HG03520 (cell line): ENCODE measurements around the gene NRP1.

Source experiments
- ATAC-seq: cut with Tn5 transposase; IDR thresholded peaks from one replicate; pipeline ENCODE4 v1.9.1; 2021; ENCODE audit warnings: mild to moderate bottlenecking, moderate library complexity; ENCODE audit not compliant: unreplicated experiment

The NRP1 gene

DNA sequence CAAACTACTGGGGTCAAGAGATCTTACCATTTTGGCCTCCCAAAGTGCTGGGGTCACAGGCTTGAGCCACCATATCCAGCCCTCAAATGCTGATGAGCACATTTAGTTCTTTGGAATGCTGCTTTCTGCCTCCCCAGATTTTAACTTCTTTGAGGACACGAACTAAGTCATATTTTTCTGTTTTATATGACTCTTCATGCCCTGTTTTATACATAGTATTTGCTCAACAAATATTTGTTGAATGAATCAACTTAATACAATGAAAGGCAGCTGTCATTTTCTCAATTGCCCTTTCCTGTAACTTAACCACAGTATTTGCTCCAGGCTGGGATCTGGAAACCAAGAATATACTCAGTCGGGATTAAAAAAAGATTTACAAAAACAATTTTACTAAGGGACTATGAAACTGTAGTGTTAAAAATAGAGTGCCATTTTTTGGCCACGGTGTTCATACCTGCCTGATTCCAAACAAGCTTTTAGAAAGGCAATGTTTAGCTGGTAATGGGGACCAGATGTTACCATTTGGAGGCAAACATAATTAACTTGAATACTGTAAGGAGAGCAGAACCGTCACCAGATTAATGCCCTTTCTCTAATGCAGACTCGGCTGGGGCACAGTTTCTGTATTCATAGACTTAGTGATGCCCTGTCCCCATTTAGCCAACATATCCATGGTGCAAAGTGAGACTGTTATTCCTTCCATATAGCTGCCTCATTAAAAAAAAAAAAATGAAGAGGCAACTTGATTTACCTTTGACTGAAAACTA lies 117.6 kb downstream of the NRP1 start:
- no peak for ATAC-seq

DNA sequence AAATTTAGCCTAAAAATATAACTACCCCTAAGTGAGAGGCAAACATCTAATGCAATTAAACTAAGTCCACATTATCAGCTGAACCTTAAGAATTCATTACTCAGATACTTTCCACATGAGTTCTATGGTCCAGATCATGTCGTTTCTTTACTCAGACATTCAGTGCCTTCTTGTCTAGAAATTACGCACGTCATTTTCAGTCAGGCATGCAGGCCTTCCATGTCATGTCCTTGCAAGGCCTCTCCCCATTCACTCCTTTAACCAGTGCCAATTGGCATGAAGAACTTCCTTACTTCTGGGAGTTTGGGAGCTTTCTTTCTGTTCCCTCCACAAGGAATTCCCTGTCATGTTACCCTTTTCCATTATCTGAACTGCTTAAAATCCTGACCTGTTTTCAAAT lies 118.8 kb downstream of the NRP1 start:
- no peak for ATAC-seq

DNA sequence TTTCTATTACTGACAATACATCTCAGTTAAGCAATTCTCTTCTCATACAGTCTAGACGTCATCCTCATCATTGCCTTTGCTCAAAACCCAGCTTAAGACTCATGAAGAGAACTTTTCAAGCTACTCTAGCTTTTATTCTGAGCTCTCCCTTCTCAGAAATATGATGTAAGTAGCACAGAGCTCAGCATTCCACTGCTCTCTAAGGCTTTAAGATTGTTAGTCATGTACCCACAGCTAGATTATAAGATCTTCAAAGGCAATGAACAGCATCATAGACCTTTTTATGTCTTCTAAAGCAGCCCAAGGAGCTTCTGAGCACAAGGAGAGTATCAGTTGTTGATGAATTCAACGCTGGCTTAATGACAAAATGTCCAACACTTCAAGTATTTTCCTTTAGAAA lies 119.3 kb downstream of the NRP1 start:
- no peak for ATAC-seq

DNA sequence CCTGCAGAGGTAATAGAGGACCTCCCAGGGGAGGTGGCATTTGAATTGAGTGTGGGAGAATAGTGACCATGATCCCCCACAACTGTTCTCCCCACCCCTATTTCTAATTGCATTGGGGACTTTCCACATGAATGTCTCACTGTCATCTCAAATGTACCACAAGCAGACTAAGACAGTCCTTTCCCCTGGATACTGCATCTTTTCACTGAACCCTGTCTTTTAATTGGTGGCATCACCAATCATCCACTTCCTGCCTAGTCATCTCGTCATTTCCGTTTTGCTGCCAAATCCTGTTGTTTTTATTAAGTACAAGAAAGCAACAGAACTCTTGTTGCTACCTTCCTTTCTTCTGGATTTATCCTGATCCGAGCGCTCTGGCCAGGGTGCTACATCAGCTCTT lies 120.3 kb downstream of the NRP1 start:
- no peak for ATAC-seq

DNA sequence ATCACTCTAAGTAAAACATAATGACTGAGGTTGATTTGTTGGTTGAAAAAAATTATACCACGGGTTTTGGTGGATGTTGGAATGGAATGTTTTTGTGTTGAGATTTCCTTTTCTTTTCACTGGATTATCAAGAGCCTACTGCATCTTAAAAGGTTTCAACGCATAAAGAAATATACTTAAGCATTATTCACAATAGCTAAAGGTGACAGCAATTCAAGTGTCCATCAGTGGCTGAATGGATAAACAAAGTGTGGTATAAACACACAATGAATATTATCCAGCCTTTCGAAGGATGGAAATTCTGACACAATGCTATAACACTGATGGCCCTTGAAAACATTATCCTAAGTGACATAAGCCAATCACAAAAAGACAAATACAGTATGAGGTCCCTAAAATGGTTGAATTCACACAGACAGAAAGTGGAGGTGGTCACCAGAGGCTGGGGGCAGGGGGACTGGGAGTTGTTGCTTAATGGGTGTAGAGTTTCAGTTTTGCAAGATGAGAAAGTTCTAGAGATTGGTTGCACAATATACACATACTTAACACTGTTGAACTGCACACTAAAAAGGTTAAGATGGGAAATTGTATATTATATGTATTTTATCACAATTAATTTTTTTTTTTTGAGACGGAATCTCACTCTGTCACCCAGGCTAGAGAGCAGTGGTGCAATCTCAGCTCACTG lies 122.3 kb downstream of the NRP1 start:
- no peak for ATAC-seq

DNA sequence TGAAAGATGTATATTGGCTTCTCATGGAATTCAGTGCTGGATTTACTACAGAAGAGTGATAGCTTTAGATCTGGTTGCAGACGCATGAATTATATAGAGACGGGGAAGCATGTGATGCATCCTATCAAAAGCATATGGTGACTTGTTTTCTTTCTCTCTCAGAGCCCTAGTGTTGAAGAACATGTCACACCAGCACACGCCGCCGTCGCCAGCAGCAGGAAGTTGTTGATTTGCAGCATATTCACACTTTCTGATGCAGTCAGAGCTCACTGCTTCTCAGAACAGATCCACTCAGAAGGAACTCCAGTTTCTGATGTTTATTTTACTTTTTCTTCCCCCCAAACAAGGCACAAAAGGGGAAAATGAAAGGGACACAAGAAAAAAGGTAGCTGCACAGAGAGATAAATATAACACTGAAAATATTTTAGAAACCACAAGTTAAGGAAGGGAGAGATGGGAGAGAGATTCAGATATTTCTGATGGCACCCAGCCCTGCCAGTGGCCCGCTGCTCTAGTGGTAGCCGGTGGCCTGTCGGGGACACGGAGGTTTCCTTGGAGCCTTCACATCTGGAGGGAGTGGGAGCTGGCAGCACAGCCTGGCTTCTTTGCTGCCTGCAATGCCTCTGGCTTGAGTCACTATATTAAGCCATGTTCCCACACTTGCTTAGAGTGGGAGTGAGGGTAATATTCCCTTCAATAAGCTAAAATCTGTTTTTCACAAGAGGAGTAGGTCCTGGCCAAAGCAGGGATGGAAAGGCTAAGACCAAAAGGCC lies 123.2 kb downstream of the NRP1 start:
- ATAC-seq, result no peak

DNA sequence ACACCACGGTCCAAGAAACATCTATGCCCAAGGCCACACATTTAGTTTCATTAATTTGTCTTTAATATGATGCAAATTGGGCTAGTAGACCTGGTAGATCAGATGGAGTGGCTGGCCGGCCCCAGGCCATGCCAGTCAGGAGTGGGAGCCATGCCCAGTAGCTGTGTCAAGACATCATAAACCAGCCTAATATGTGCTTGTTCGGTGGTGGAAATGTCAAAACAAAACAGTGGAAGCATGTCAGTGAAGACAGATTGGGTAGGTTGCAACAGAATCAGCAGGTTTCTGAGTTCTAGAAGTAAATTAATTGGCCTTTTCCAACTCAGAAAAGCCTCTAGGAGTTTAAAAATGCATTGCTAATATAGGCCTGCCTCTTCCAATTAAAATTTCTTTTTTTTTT lies 124.7 kb downstream of the NRP1 start:
- no peak for ATAC-seq

DNA sequence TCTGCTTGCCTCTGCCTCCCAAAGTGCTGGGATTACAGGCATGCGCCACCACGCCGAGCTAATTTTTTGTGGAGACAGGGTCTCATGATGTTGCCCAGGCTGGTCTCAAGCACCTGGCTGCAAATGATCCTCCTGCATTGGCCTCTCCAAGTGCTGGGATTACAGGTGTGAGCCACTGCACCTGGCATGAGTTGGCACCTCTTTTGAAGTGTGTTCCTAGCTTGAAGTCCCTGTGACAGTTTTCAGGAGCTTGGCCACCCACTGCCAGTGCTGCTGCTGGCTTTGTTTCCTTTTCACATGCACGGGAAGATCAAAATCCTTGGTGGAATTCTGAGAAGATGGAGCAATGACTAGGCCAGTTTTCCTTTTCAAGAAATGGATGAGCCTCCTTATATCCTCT lies 126.3 kb downstream of the NRP1 start:
- no peak for ATAC-seq

DNA sequence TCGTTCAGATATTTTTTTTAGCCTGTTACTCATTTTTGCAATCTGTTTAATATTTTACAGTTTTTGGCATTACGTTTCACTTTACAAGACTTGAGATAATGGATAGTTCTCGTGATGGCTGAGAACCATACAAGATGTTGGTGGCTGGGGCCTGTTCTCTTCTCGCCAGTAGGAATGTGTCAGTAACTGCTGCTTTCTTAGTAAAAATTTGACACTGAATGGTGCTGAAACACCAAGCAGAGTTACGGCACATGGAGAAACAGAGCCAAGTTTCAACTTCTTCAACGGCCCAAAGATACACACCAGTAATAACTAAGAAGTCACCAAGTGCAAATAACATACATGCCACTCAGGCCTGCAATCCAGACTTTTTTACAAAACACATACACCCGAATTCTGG lies 130.4 kb downstream of the NRP1 start:
- ATAC-seq, result no peak

DNA sequence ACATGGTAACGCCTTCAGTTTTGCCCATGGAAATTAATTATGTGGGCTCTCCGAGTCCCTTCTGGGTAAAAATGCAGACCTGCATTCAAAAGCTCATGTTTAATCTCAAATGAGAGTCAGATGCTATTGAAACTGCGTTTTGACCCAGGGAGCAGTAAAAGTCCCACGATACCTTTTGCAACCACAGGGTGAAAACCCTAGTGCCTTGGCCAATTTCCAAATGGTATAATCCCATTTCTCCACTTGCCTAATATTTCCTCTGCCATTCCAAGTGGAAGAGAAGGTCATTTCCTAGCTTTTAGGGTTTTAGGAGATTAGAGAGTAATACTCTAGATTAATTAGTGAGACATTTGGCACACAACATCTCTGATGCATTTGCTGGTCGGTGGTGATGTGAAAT lies 132.5 kb downstream of the NRP1 start:
- no peak for ATAC-seq

DNA sequence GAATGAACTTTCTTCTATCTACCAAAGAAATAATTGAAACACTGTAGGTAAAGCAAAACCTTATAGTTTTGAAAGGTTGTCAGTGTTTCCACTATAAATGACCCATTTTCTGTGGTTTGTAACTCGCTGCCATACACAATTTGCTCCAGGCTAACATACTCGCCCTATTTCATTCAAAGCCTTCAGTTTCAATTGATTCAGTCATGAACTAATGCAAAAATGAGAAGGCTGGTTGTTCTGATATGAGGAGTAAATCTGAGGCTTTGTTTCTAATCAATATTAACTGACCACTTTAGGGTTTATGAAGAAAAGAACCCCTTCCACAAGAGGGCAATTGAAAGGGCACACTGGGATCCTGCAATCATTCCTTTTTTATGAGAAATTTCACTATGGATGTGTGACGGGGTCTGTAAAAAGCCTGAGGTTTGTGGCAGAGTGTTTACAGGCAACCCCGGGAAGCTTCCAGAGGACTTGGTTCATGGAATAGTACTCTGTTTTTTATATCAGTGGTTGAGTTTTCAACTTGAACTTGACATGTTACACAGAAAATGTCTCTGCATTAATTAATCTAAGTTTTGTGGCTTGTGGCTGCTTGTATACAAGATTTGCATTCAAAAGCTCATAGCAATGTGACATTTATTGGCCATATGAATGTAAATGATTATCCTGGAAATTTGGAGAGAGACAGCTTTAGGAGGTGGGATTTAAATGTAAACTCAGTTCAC lies 133.2 kb downstream of the NRP1 start:
- no peak for ATAC-seq

DNA sequence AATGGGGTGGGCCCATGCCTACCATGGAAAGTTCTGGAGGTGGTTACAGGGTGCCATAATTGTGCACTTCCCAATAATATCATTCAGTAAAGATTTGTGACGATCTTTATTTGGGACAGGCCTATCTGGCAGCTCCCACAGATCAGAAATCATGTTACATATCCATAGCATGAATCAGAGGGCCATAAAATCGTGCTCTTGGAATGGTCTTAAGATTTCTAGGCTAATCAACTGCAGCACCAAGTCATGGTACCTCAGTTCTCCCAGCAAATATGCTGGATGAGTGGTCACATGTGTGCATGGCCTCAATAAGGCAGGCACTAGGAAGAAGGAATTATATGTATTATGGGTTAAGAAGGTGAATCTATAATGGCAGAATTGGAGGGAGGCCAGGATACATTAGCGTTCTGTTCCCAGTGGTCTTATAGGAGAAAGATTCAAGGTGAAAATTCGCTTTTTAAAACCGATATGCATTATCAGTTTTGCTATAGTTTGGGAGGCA lies 134.7 kb downstream of the NRP1 start:
- ATAC-seq, result no peak

DNA sequence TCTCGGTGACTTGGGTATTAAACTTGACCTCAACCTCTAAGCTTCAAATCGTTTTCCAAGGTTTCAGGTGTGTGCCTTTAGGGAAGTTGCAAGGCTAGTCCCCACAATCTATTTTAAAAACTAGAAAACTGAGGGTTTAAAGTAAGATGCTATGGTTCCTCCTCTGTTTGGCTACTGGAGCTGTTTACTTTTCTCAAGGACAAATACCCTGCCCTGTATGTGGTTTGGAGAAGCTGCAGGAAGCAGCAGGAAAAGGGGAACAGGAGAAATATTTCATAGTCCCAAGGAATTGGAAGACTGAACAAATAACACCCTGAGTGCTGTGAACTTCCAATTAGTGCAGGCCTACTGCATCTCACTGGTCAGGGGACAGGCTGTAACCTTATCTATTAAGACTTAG lies 135.9 kb downstream of the NRP1 start:
- ATAC-seq, result no peak

DNA sequence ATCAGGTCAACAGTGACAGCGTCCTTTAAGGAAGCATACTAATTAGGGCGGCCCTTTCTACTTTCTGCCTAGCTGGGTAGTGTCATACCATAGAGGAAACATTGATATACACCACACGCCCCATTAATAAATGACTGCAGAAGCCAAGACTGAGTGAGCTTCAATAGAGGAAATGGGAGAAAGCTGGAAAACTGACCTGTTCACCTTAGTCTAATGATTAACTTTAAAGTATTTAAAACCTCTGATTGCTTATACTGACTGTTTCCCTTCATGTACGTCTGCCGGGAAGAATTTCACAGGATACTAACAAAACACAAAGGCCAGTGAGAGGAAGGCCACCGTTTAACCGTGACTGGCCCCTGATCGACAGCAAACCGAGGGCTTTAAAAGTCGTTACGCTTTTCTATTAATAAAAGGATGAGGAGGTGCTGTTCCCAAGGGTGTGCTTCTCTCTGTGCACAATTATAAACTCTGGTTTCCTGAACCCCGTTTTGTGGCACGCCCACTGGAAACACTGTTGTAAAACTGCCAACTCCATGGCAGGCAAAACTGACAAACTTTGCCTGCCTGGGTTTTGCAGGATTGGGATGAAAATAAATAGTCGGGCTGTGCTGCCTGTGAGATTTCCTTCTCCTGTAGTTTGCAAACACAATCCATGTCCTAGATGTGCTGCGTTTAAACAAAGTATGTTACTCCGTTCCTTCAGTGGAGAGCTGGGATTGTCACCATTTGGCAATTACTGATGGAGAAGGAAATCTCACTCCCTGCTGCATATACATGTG lies 137.6 kb downstream of the NRP1 start:
- ATAC-seq, result no peak

DNA sequence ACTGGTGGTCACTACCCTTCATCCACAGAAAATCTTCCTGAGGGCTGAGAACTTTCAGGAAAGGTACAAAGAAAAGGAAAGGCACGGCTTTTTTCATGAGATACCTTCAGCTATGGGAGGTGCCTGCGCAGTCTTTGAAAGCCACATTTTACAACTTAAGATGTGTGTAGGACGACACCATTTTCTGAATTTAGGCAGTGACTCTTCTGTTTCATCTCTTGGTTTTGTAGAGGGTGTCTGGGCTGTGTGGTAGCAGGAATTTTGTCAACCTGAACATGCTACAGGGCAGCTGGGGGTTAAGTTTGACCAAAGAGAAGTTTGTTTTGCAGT lies 138.1 kb downstream of the NRP1 start:
- no peak for ATAC-seq

DNA sequence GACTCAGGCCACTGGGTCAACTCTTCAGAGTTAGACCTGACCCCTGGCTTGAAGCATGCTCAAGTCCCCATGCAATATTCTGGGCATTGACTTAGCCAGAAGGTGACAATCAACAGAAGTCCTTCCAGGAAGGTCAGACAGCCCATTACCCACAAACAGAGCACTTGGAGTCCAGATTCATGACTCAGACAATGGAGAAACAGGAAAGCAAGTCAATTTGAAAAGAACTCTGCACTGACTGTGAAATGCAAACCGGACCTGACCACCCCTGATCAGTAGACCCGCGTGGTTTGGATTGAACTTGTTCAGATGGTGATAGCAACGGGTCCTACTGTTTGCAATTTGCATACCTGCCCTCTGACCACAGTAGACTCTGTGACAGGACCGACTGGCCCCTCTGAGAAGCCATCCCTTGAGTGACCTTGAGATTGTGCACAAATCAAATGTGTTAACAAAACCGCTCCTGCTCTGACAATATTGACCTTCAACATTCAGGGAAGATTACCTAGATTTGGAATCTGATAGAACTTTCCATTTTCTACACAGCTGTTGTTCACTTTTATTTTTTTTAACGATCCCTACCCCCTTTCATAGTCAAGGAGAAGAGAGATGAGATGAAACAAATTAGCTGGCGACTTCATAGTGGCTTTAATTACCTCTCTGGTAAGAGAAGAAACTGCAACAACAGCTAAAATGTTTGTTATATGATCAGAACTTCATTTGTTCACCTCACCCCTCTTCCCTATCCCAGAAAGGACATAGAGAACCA lies 138.7 kb downstream of the NRP1 start:
- no peak for ATAC-seq

DNA sequence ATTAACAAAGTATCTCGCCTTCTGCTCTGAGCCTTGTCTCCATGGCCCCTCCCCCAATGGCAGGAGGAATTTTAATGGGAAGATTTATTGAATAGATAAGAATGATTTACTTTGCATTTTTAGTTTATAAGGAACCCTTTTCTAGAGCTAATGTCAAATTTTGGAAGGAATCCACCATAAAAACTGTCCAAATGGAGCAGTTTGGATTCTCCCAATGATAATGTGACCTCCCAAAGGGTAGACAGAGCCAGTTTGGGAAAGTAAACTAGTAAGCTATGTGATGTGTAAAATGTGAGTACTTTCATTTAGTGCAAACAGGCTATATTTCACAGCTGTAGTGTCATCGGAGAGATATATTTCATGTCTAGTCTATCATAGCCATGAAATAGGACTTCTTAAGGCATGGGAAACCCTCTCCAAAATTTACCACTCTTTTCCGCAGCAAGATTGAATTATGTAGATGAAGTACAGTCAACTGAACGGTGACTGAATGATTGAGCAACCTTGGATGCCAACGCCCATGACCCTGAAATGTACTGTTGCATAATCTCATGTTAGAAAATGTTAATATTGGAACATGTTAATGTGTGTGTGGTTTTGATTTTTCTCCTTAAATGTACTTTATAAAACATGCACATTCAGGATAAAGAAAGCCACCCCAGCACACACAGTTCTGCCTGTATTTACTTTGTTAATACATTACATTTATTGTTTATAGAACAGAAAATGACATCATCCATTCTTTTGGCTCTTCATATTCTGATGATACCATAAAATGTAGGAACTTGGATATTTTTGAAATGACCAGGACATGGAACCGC lies 140.6 kb downstream of the NRP1 start:
- ATAC-seq, result no peak

DNA sequence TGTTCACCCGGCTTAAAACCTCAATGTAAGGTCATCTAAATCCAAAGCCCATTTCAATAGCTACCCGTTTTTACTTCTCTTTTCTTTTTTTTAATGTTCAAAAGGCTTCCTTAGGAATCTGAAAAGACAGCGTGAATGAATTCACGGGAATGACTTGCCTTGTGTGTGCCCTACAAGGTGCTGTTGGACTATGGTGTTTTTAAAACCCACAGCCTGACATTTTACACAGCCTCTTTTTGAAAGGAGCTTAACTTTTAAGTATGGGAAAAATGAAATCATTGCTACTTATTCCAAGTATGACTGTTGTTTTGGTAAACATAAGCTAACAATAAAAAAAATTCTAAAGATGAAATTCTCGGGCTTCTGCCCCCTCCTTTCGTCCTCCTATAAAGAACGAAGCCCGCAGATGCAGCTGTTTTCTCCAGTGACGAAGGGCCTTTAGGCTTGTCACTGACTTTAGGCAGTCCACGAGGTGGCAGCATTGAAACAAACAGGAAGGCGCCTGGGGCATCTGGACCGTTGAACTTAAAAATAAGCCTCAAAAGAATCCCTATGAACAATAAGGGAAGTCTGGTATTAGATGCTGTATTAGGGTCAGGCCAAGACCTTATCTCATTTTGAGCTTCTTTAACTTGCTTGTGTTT lies 141.3 kb downstream of the NRP1 start:
- peak; percentile 83 for ATAC-seq
